Mesenchymal stem cell (in vitro differentiated cells and primary cell): ENCODE data around the gene FAT1.
A peak's percentile ranks its signal among the peaks of the same experiment; 100 is the strongest.

Source experiments
- DNase-seq: peaks from one replicate; pipeline ENCODE4 v3.0.0-alpha.2; 2013
- H2AFZ ChIP-seq: one replicate; pipeline ENCODE4 v1.6.1; 2013; ENCODE audit warnings: low read depth, mild to moderate bottlenecking, control low read depth, inconsistent platforms, low read length, moderate library complexity
- H2AK5ac ChIP-seq: 2 replicates; pipeline ENCODE4 v1.6.1; 2013; ENCODE audit warnings: low read length, moderate library complexity, mild to moderate bottlenecking, inconsistent platforms; ENCODE audit not compliant: severe bottlenecking
- H2BK120ac ChIP-seq: one replicate; pipeline ENCODE4 v1.6.1; 2013; ENCODE audit warnings: low read depth, mild to moderate bottlenecking, inconsistent platforms, low read length, moderate library complexity
- H2BK12ac ChIP-seq, 2 experiments: one replicate each; pipeline ENCODE4 v1.6.1; 2013; ENCODE audit warnings: inconsistent platforms in 2 of 2, low read length in 2 of 2, mild to moderate bottlenecking in 2 of 2, moderate library complexity in 2 of 2, control low read depth in 1 of 2
- H2BK15ac ChIP-seq: one replicate; pipeline ENCODE4 v1.6.1; 2013; ENCODE audit warnings: mild to moderate bottlenecking, low read depth, inconsistent platforms; ENCODE audit not compliant: poor library complexity, severe bottlenecking
- H2BK5ac ChIP-seq: 2 replicates; pipeline ENCODE4 v1.6.1; 2013; ENCODE audit warnings: low read depth, mild to moderate bottlenecking, low read length, control low read depth, inconsistent platforms; ENCODE audit not compliant: poor library complexity, severe bottlenecking
- H3K14ac ChIP-seq, 2 experiments: one replicate each; pipeline ENCODE4 v1.6.1; 2013; ENCODE audit warnings: inconsistent platforms in 2 of 2, low read length in 2 of 2, control low read depth in 1 of 2, mild to moderate bottlenecking in 1 of 2, moderate library complexity in 1 of 2
- H3K18ac ChIP-seq, 2 experiments: one replicate each; pipeline ENCODE4 v1.6.1; 2013; ENCODE audit warnings: inconsistent platforms in 2 of 2, low read length in 2 of 2, control low read depth in 1 of 2, low read depth in 1 of 2, mild to moderate bottlenecking in 1 of 2
- H3K23ac ChIP-seq, 2 experiments: one replicate each; pipeline ENCODE4 v1.6.1; 2013; ENCODE audit warnings: inconsistent platforms in 2 of 2, low read length in 2 of 2, mild to moderate bottlenecking in 2 of 2, moderate library complexity in 2 of 2, control low read depth in 1 of 2
- H3K27ac ChIP-seq: 2 replicates; pipeline ENCODE4 v1.5.1; 2013; ENCODE audit warnings: mild to moderate bottlenecking, moderate library complexity, low read length, control low read depth, inconsistent platforms; ENCODE audit not compliant: poor library complexity, severe bottlenecking
- H3K27me3 ChIP-seq, 2 experiments: 2 replicates each; pipeline versions ENCODE4 v1.6.1 to v1.7.0; 2013; ENCODE audit warnings: low read length in 2 of 2, mild to moderate bottlenecking in 2 of 2, moderate library complexity in 2 of 2, control low read depth in 1 of 2, inconsistent platforms in 1 of 2; ENCODE audit not compliant: control insufficient read depth in 1 of 2, insufficient read depth in 1 of 2
- H3K36me3 ChIP-seq, 2 experiments: 2 replicates each; pipeline versions ENCODE4 v1.6.1 to v1.7.0; 2013; ENCODE audit warnings: low read length in 2 of 2, control low read depth in 1 of 2, inconsistent platforms in 1 of 2, low read depth in 1 of 2, mild to moderate bottlenecking in 1 of 2; ENCODE audit not compliant: insufficient read depth in 2 of 2, control insufficient read depth in 1 of 2
- H3K4ac ChIP-seq, 2 experiments: one replicate each; pipeline ENCODE4 v1.6.1; 2013; ENCODE audit warnings: inconsistent platforms in 2 of 2, low read length in 2 of 2, mild to moderate bottlenecking in 2 of 2, moderate library complexity in 2 of 2, control low read depth in 1 of 2, low read depth in 1 of 2
- H3K4me1 ChIP-seq: 2 replicates; pipeline ENCODE4 v1.6.1; 2013; ENCODE audit warnings: low read depth, low read length, control low read depth; ENCODE audit not compliant: control insufficient read depth, insufficient read depth
- H3K4me2 ChIP-seq: 2 replicates; pipeline ENCODE4 v1.6.1; 2013; ENCODE audit warnings: low read length, mild to moderate bottlenecking, inconsistent platforms; ENCODE audit not compliant: poor library complexity, severe bottlenecking
- H3K4me3 ChIP-seq, 2 experiments: 2 replicates each; pipeline versions ENCODE4 v1.5.1 to v1.7.0; 2013; ENCODE audit warnings: low read length in 2 of 2, mild to moderate bottlenecking in 2 of 2, control low read depth in 1 of 2, low read depth in 1 of 2; ENCODE audit not compliant: insufficient read depth in 1 of 2
- H3K79me1 ChIP-seq: replicated peaks from 2 replicates; pipeline ENCODE4 v1.6.1; 2013; ENCODE audit warnings: mild to moderate bottlenecking, control low read depth, low read length, inconsistent platforms; ENCODE audit not compliant: poor library complexity, severe bottlenecking
- H3K9ac ChIP-seq: 2 replicates; pipeline ENCODE4 v1.7.0; 2013; ENCODE audit warnings: mild to moderate bottlenecking, low read length, moderate library complexity
- H3K9me3 ChIP-seq: 2 replicates; pipeline ENCODE4 v1.7.0; 2013; ENCODE audit warnings: mild to moderate bottlenecking, low read length; ENCODE audit not compliant: control insufficient read depth
- H4K8ac ChIP-seq: one replicate; pipeline ENCODE4 v1.6.1; 2013; ENCODE audit warnings: inconsistent platforms, mild to moderate bottlenecking, low read length, moderate library complexity
- H4K91ac ChIP-seq: one replicate; pipeline ENCODE4 v1.6.1; 2013; ENCODE audit warnings: mild to moderate bottlenecking, low read length, inconsistent platforms
- WGBS: methylation state at CpG from one replicate; pipeline ENCODE4 v1.1.7; 2013; ENCODE audit warnings: mixed read lengths; 5-methylcytosine and 5-hydroxymethylcytosine counted together

The FAT1 gene

DNA sequence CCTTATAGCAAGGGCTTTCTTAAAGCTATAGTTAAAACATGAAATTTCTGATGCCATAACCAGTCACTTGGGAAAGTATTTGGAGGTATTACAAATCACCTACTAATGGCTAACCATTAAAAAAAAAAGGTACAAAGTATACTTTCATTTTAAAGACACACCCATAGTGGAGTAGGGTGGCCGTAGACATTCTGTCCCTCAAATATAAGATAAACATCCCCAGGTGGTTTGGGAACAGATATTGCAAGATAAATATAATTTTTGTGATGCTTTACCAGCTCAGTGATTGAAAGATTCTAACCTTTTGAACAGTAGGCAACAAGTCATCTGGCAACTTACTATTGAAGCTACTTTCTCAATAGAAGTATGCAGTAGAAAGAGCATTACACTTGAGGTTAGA, 6.2 kb upstream of the FAT1 start:
- Histone ChIP-seq H3K36me3 (no peaks in the 10 kb centered on the region), H3K9ac (no peak overlapping the region)
- no CpG with 5 or more reads among the region's 1 CpG for WGBS

DNA sequence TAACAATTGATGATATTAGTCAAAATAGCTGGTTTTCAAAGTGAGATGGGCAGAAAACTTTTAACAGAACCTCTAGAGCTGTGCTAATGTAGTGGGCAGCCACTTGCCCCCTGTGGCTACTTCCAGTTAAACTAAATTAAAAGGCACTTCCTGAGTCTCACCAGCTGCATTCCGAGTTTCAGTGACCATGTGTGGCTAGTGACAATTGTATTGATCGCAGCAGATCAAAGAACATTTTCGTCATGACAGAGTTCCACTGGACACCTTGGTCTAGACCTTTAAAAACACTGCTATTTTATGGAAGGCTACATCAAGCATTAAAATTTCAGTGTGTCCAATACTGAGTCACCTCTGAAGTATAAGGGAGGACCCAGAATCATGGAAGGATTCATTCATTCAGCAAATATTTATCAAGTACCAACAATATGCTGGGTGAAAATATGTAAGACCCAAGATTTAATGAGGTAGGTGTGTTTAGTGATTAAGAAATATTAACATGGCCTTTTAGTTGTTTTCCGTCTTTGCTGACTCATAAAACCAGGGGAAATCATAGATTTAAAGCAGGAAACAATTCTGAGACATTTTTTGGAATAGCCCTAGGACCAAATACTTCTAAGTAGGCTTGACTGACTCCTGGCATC, 5.1 kb upstream of the FAT1 start:
- Histone ChIP-seq H4K8ac (no peak overlapping the region), H2AK5ac (no peak overlapping the region), H3K4me1 (peaks cover 5% of the 10 kb centered on the region), H3K36me3 (peaks cover 0 to under 1% of the 10 kb centered on the region in 2 experiments), H3K9ac (peak overlapping the region; percentile 8), H3K4me2 (no peak overlapping the region), H2AFZ (no peak overlapping the region), H4K91ac (no peak overlapping the region), H3K4me3 (peak overlapping the region in 1 of 2 experiments; percentile 89), H3K27me3 (no peaks in the 10 kb centered on the region), H3K27ac (no peak overlapping the region), H3K79me1 (peaks cover 4% of the 10 kb centered on the region), H3K9me3 (no peaks in the 10 kb centered on the region), H3K4ac (no peak overlapping the region), H2BK5ac (no peak overlapping the region), H2BK120ac (no peak overlapping the region), H2BK15ac (no peak overlapping the region), H3K14ac (no peak overlapping the region), H3K18ac (peak overlapping the region in 1 of 2 experiments; percentile 60), H3K23ac (no peak overlapping the region), H2BK12ac (no peak overlapping the region)
- DNase-seq, result peak; percentile 29
- 16% methylated on average over 4 of the region's 4 CpGs for WGBS

More for the DNA sequence above, 6.2 kb upstream of the FAT1 start:
- Histone ChIP-seq H3K4me1 (peaks cover 7% of the 10 kb centered on the region), H2AFZ (no peak overlapping the region), H4K8ac (no peak overlapping the region), H3K4ac (no peak overlapping the region), H2BK15ac (no peak overlapping the region), H2BK12ac (no peak overlapping the region), H3K27me3 (no peaks in the 10 kb centered on the region), H2AK5ac (no peak overlapping the region), H3K79me1 (peaks cover 6% of the 10 kb centered on the region), H3K23ac (no peak overlapping the region), H3K9me3 (no peaks in the 10 kb centered on the region), H3K4me2 (no peak overlapping the region), H3K14ac (no peak overlapping the region), H3K27ac (no peak overlapping the region), H4K91ac (no peak overlapping the region), H3K4me3 (no peak overlapping the region), H2BK120ac (no peak overlapping the region), H2BK5ac (no peak overlapping the region), H3K18ac (no peak overlapping the region)
- DNase-seq, result no peak

DNA sequence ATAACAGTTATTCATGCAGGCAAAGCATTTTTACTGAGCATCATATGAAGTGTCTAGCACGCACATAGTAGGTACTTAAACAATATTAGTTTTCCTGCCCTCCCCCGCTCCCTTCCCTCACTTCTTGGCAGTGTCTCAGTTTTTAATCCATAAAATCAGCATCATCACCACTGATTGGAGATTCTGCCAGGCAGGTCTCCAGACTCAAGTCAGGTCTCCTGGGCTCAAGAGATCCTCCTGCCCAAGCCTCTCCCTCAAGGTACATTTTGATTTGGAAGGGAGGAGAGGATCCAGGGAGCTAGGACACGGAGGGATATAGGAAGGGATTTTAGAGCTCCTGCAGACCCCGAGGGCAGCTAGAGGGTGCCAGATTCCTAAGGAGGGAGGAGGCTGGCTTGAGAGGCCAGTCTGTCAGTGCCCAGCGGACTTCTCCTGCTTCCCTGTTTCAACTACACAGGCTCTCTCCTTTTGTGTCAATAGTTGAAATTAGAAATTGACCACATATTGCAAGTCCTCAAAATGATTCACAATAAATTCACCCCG, 4.4 kb upstream of the FAT1 start:
- no peak overlapping the region for H3K14ac ChIP-seq
- H2BK120ac ChIP-seq, result no peak overlapping the region
- H3K9ac ChIP-seq, result peak overlapping the region; percentile 96
- no peak overlapping the region for H2AFZ ChIP-seq
- H3K27me3 ChIP-seq, result no peaks in the 10 kb centered on the region
- H3K4ac ChIP-seq, result peak overlapping the region in 1 of 2 experiments; percentile 7
- H3K9me3 ChIP-seq, result no peaks in the 10 kb centered on the region
- H3K4me2 ChIP-seq, result peak overlapping the region; percentile 79
- WGBS, result 52% methylated on average over 3 of the region's 6 CpGs
- H3K79me1 ChIP-seq, result peaks cover 4% of the 10 kb centered on the region
- peaks cover 0 to 5% of the 10 kb centered on the region in 2 experiments for H3K36me3 ChIP-seq
- H2BK15ac ChIP-seq, result peak overlapping the region; percentile 2
- no peak overlapping the region for H4K91ac ChIP-seq
- peak overlapping the region in 1 of 2 experiments; percentile 46 for H3K23ac ChIP-seq
- H2AK5ac ChIP-seq, result peak overlapping the region; percentile 64
- H3K4me3 ChIP-seq, result peak overlapping the region in 1 of 2 experiments; percentile 89
- H2BK12ac ChIP-seq, result peak overlapping the region in 1 of 2 experiments; percentile 73
- DNase-seq, result peak; percentile 50
- peak overlapping the region; percentile 8 to 66 for H3K18ac ChIP-seq
- no peak overlapping the region for H4K8ac ChIP-seq
- H3K4me1 ChIP-seq, result peaks cover 3% of the 10 kb centered on the region
- no peak overlapping the region for H2BK5ac ChIP-seq
- peak overlapping the region; percentile 92 for H3K27ac ChIP-seq

DNA sequence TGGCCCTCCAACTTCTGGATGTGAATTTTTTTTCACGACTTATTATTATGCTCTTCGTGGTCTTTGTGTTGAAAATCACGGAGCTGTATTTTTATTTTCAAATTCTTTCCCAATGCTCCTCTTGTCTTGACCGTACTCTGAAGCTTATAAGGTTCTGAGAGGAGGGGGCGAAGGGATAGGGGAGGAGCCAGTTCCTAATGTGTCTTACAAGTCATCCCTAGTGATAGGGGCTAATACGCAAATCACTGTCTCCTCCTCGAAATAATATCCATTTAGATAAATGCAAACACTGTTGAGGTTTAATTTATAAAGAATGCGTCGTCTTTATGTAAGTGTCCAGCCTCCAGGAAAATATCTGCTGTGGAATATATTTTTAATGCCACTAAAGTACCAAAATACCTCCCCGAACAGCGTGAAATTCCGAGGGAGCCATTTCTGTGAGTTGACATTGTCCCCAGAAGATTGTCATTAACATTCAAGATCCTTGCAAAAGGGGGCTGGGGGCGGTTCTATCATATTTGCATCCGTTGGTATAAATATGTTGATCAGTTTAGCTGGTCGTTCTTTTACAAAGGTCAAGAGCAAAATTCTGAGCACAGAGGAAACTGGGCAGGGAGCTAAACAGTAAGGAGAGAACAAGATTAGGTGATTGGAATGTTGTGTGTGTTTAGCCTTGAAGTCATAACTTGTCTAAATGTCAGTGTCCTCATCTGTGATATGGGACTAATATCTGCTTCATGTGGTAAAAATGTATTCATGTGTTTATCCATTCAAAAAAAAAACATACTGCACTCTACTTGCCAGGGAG, 3.7 kb upstream of the FAT1 start:
- DNase-seq, result peak; percentile 59
- H3K4me2 ChIP-seq, result peak overlapping the region; percentile 79
- no peak overlapping the region for H3K23ac ChIP-seq
- peak overlapping the region; percentile 67 for H2BK5ac ChIP-seq
- no peak overlapping the region for H2AFZ ChIP-seq
- peak overlapping the region; percentile 21 to 92 for H3K4ac ChIP-seq
- H3K14ac ChIP-seq, result no peak overlapping the region
- peak overlapping the region; percentile 64 for H2AK5ac ChIP-seq
- H4K8ac ChIP-seq, result no peak overlapping the region
- peaks cover 0 to 5% of the 10 kb centered on the region in 2 experiments for H3K36me3 ChIP-seq
- peak overlapping the region; percentile 92 for H3K27ac ChIP-seq
- H3K79me1 ChIP-seq, result peaks cover 4% of the 10 kb centered on the region
- peak overlapping the region; percentile 85 to 99 for H3K18ac ChIP-seq
- peak overlapping the region; percentile 86 to 89 for H3K4me3 ChIP-seq
- no peaks in the 10 kb centered on the region for H3K27me3 ChIP-seq
- peak overlapping the region; percentile 96 for H3K9ac ChIP-seq
- H2BK15ac ChIP-seq, result no peak overlapping the region
- WGBS, result 3% methylated on average over 6 of the region's 15 CpGs
- no peaks in the 10 kb centered on the region for H3K9me3 ChIP-seq
- H2BK12ac ChIP-seq, result no peak overlapping the region
- H3K4me1 ChIP-seq, result peaks cover 3% of the 10 kb centered on the region
- H2BK120ac ChIP-seq, result peak overlapping the region; percentile 8
- H4K91ac ChIP-seq, result no peak overlapping the region
